ENCODE results near the gene TMEM175. TPM values are rescaled to one million over a fixed set of nuclear protein-coding genes. Genes with fewer than 3 reads are reported as not detected.

Gene TMEM175
- polyA plus RNA-seq, 10 donors: 14.4 to 22.1 (median 17.0) TPM

- DNase-seq: no peak
Measured at GRCh38 chr4:957581-958313, 25.5 kb downstream of the TMEM175 start.

GRCh38 chr4:958314-958665 is 26.0 kb downstream of the TMEM175 start:
- DNase-seq: no peak

- no peak for DNase-seq
Measured at GRCh38 chr4:958696-959337, 26.6 kb downstream of the TMEM175 start.

GRCh38 chr4:959338-960139 is 27.3 kb downstream of the TMEM175 start:
- no peak for DNase-seq

GRCh38 chr4:960140-960635 is 27.9 kb downstream of the TMEM175 start:
- no peak for DNase-seq

GRCh38 chr4:960636-961350 is 28.5 kb downstream of the TMEM175 start:
- DNase-seq: no peak

GRCh38 chr4:961351-962230 is 29.3 kb downstream of the TMEM175 start:
- DNase-seq: no peak

- no peak for DNase-seq
Measured at GRCh38 chr4:962231-963208, 30.3 kb downstream of the TMEM175 start.

- DNase-seq: no peak
Measured at GRCh38 chr4:963276-964225, 31.3 kb downstream of the TMEM175 start.

GRCh38 chr4:964346-965025 is 32.2 kb downstream of the TMEM175 start:
- DNase-seq: no peak

GRCh38 chr4:965048-965765 is 32.9 kb downstream of the TMEM175 start:
- DNase-seq: no peak

- no peak for DNase-seq
Measured at GRCh38 chr4:965766-966134, 33.5 kb downstream of the TMEM175 start.

GRCh38 chr4:966266-967112 is 34.2 kb downstream of the TMEM175 start:
- no peak for DNase-seq

- DNase-seq: peak in 1 of 3 donors; percentile 40
Measured at GRCh38 chr4:967113-968104, 35.1 kb downstream of the TMEM175 start.

GRCh38 chr4:968221-968620 is 36.0 kb downstream of the TMEM175 start:
- DNase-seq: no peak

Measured in muscle of back (tissue), 11 donors.